ENCODE data around the gene STAMBP. TPM values are rescaled to one million over a fixed set of nuclear protein-coding genes. Genes with fewer than 3 reads are reported as not detected.

Gene STAMBP
- total and polyA plus RNA-seq, 2 of the 13 experiments (the other 11 are each of a cell fraction or from before 2014, with no cell fraction given): 49.6 to 53.2 TPM

DNA sequence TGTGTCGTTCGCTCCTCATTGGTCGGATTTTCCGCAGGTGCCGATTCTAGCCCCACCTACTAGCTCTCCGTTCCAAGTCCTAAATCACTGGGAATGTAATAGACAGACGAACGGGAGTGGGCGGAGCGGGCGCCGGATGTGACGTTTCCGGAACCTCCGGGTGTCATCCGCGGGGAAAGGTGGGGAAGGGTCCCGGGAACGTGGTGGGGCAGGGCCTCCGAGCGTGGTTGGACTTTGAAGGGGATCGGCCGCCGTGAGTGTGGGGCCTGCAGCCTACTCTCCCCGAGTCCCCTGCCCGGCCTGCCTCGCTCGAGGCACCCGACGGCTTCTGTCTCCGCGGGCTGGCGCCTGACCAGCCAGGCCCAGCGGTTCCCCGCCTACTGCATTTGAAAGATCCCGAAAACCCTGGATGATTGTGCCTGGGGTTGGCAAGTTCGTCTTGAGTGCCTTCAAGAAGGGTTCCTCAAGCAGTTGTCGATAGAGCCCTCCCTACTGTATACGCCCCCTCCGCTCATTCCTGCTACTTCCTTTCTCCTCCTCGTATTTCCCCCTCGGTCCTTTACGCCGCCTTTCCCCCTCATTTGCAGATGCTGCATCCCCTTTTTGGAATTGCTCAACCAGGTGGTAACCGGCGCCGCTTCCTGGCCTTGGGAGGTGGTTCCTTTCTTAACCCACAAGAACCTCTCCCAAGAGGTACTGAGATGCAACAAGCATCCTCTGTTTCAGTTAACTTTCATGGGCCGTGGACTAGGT, at the start of gene STAMBP (continued):
- peak; percentile 86 for TF ChIP-seq KDM2A (CRISPR knock-in tag; IDR thresholded peaks at IDR 0.05; ENCODE audit: borderline replicate concordance, low read depth)
- no peak for TF ChIP-seq NFE2L1 (CRISPR knock-in tag; IDR thresholded peaks at IDR 0.05; ENCODE audit: borderline replicate concordance)
- no peak for TF ChIP-seq ZNF431 (CRISPR knock-in tag; IDR thresholded peaks at IDR 0.05; ENCODE audit: borderline replicate concordance, low read depth)
- TF ChIP-seq XRCC5 (optimal IDR thresholded peaks at IDR 0.05; ENCODE audit: low read length): peak; percentile 17
- TF ChIP-seq ZNF367 (CRISPR knock-in tag; IDR thresholded peaks at IDR 0.05; ENCODE audit: borderline replicate concordance): 0 out of 2 replicates have a peak, but pooled peaks have one; percentile 65
- no peak for TF ChIP-seq MED8 (CRISPR knock-in tag; IDR thresholded peaks at IDR 0.05; ENCODE audit: insufficient replicate concordance)
- TF ChIP-seq ZNF207 (IDR thresholded peaks at IDR 0.05; ENCODE audit: borderline replicate concordance): no peak
- TF ChIP-seq, protein P1, sequence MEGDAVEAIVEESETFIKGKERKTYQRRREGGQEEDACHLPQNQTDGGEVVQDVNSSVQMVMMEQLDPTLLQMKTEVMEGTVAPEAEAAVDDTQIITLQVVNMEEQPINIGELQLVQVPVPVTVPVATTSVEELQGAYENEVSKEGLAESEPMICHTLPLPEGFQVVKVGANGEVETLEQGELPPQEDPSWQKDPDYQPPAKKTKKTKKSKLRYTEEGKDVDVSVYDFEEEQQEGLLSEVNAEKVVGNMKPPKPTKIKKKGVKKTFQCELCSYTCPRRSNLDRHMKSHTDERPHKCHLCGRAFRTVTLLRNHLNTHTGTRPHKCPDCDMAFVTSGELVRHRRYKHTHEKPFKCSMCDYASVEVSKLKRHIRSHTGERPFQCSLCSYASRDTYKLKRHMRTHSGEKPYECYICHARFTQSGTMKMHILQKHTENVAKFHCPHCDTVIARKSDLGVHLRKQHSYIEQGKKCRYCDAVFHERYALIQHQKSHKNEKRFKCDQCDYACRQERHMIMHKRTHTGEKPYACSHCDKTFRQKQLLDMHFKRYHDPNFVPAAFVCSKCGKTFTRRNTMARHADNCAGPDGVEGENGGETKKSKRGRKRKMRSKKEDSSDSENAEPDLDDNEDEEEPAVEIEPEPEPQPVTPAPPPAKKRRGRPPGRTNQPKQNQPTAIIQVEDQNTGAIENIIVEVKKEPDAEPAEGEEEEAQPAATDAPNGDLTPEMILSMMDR (CRISPR knock-in tag; IDR thresholded peaks at IDR 0.05): 0 out of 2 replicates have a peak, but pooled peaks have one; percentile 24
- TF ChIP-seq GTF3A (CRISPR knock-in tag; conservative IDR thresholded peaks at IDR 0.05): no peak
- no peak; the same call in 1 of the 2 replicates for TF ChIP-seq ZSCAN5A (CRISPR knock-in tag; IDR thresholded peaks at IDR 0.05; ENCODE audit: borderline replicate concordance)
- TF ChIP-seq NFYB (CRISPR knock-in tag; IDR thresholded peaks at IDR 0.05): peak; percentile 92
- 0 out of 2 replicates have a peak, but pooled peaks have one; percentile 19 for TF ChIP-seq CEBPG (CRISPR knock-in tag; IDR thresholded peaks at IDR 0.05)
- peak; percentile 47; the same call in 1 of the 2 replicates for TF ChIP-seq MED1 (CRISPR knock-in tag; IDR thresholded peaks at IDR 0.05)
- no peak for TF ChIP-seq PRDM15 (CRISPR knock-in tag; IDR thresholded peaks at IDR 0.05)
- TF ChIP-seq TBX3 (IDR thresholded peaks at IDR 0.05; ENCODE audit: borderline replicate concordance): peak; percentile 50; the same call in 1 of the 2 replicates
- TF ChIP-seq ZNF644 (CRISPR knock-in tag; IDR thresholded peaks at IDR 0.05; ENCODE audit: low read depth): peak; percentile 44; the same call in 1 of the 2 replicates
- TF ChIP-seq, protein P2, sequence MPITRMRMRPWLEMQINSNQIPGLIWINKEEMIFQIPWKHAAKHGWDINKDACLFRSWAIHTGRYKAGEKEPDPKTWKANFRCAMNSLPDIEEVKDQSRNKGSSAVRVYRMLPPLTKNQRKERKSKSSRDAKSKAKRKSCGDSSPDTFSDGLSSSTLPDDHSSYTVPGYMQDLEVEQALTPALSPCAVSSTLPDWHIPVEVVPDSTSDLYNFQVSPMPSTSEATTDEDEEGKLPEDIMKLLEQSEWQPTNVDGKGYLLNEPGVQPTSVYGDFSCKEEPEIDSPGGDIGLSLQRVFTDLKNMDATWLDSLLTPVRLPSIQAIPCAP (CRISPR knock-in tag; IDR thresholded peaks at IDR 0.05; ENCODE audit: low read depth): no peak
- no peak for TF ChIP-seq ARNT (IDR thresholded peaks at IDR 0.05)
- peak; percentile 67 for TF ChIP-seq ZNF225 (CRISPR knock-in tag; IDR thresholded peaks at IDR 0.05)
- TF ChIP-seq SMC3 (IDR thresholded peaks at IDR 0.05; ENCODE audit: low read length): no peak
- peak; percentile 49; the same call in 1 of the 2 replicates for TF ChIP-seq ZC3H4 (CRISPR knock-in tag; IDR thresholded peaks at IDR 0.05; ENCODE audit: borderline replicate concordance)
- peak; percentile 85 for TF ChIP-seq HIVEP1 (CRISPR knock-in tag; IDR thresholded peaks at IDR 0.05)
